Stimulated activated CD4-positive, alpha-beta T cell treated with anti-CD3 and anti-CD28 coated beads, TNF-alpha, amount 100 ng/mL, for 1 hour (primary cell): ENCODE data around the gene ZNF462.
"Not testable (repeated sequence)": the region's sequence is repeated elsewhere in the genome, so short reads cannot be mapped to it uniquely, and the experiment has no call there.

Source experiments
- DNase-seq, 3 donors: peaks; one replicate each; pipeline ENCODE4 v3.0.0-alpha.2; 2020; ENCODE audit warnings: low read depth in 3 of 3, low spot score in 1 of 3

Gene ZNF462

GRCh38 chr9:106862821-106863720 is at the start of gene ZNF462:
Gene ZNF462 (plus strand): TSS chr9:106863166. CDS start chr9:106923384, 60,218 bp downstream.
- DNase-seq: no peak

- DNase-seq: no peak
Observed at GRCh38 chr9:106816524-106816923, 46.4 kb upstream of the ZNF462 start.

- DNase-seq: no peak
Observed at GRCh38 chr9:106818034-106818433, 44.9 kb upstream of the ZNF462 start.

GRCh38 chr9:106820866-106821265 is 42.1 kb upstream of the ZNF462 start:
- DNase-seq: no peak

GRCh38 chr9:106828070-106828469 is 34.9 kb upstream of the ZNF462 start:
- no peak for DNase-seq

- no peak for DNase-seq
Observed at GRCh38 chr9:106828965-106829364, 34.0 kb upstream of the ZNF462 start.

GRCh38 chr9:106829666-106830408 is 33.1 kb upstream of the ZNF462 start:
- no peak for DNase-seq

- DNase-seq: no peak
Observed at GRCh38 chr9:106830527-106831150, 32.3 kb upstream of the ZNF462 start.

GRCh38 chr9:106834888-106835287 is 28.1 kb upstream of the ZNF462 start:
- DNase-seq: no peak

- DNase-seq: no peak
Observed at GRCh38 chr9:106835840-106836239, 27.1 kb upstream of the ZNF462 start.

- no peak for DNase-seq
Observed at GRCh38 chr9:106843371-106843770, 19.6 kb upstream of the ZNF462 start.

GRCh38 chr9:106846307-106846706 is 16.7 kb upstream of the ZNF462 start:
- no peak for DNase-seq

- no peak for DNase-seq
Observed at GRCh38 chr9:106846857-106847256, 16.1 kb upstream of the ZNF462 start.

GRCh38 chr9:106851640-106852039 is 11.3 kb upstream of the ZNF462 start:
- DNase-seq: not testable (repeated sequence)

- no peak for DNase-seq
Observed at GRCh38 chr9:106857811-106858470, 5.0 kb upstream of the ZNF462 start.

- DNase-seq: no peak
Observed at GRCh38 chr9:106859957-106860720, 2.8 kb upstream of the ZNF462 start.

- no peak for DNase-seq
Observed at GRCh38 chr9:106860721-106861639, 2.0 kb upstream of the ZNF462 start.

GRCh38 chr9:106861640-106862109 is 1.3 kb upstream of the ZNF462 start:
- DNase-seq: no peak

- no peak for DNase-seq
Observed at GRCh38 chr9:106862110-106862820, 701 bp upstream of the ZNF462 start.
